WERI-Rb-1 (cell line): ENCODE measurements around the gene CXCR6.
A peak's percentile ranks its signal among the peaks of the same experiment; 100 is the strongest.

Experiments
- DNase-seq: peaks from one replicate; pipeline ENCODE4 v3.0.0-alpha.2; 2020
- H3K27ac ChIP-seq: fragments of 250-450 bp; sonication (Bioruptor Pico); 2 replicates; pipeline ENCODE4 v1.5.1; 2020; ENCODE audit warnings: mild to moderate bottlenecking, moderate library complexity
- H3K27me3 ChIP-seq: fragments of 250-450 bp; sonication (Bioruptor Pico); 2 replicates; pipeline ENCODE4 v1.5.1; 2021; ENCODE audit warnings: mild to moderate bottlenecking, low read depth, moderate library complexity; ENCODE audit not compliant: insufficient read depth, severe bottlenecking
- H3K36me3 ChIP-seq: fragments of 250-450 bp; sonication (Bioruptor Pico); 2 replicates; pipeline ENCODE4 v1.5.1; 2020; ENCODE audit warnings: mild to moderate bottlenecking, moderate library complexity
- H3K4me3 ChIP-seq: 2 replicates; pipeline ENCODE4 v1.5.1; 2011; ENCODE audit warnings: low read depth, mild to moderate bottlenecking, control low read depth, low read length
- H3K9me3 ChIP-seq: fragments of 250-450 bp; sonication (Bioruptor Pico); 2 replicates; pipeline ENCODE4 v1.5.1; 2021; ENCODE audit warnings: mild to moderate bottlenecking, moderate library complexity; ENCODE audit not compliant: severe bottlenecking
- TF ChIP-seq, protein P1 (sequence below): IDR thresholded peaks from 2 replicates; pipeline ENCODE4 v1.5.1; 2011; ENCODE audit warnings: low read depth, mild to moderate bottlenecking, control low read depth, inconsistent platforms, low read length

The CXCR6 gene

DNA sequence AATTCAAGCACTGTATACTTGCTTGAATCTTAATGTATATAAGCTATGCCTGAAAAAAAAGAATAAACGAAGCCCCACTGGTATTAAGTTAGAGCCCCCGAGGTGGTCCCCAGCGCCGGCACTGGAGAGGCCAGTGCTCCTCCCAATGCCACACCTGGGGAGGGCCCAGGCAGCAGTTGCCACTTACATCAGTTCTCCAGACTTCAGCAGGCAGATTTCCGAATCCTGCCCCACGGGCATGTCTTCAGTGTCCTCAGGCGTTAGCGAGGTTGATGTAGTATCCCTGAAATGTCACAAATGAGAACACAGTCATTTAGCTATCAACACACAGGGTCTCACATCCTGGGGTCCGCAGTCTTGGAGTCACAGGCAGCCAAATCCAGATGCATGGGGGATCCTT is 7.0 kb upstream of the CXCR6 start:
- H3K4me3 ChIP-seq = no peak overlapping the region
- no peak overlapping the region for H3K27ac ChIP-seq
- H3K36me3 ChIP-seq = peaks cover 78% of the 10 kb centered on the region

DNA sequence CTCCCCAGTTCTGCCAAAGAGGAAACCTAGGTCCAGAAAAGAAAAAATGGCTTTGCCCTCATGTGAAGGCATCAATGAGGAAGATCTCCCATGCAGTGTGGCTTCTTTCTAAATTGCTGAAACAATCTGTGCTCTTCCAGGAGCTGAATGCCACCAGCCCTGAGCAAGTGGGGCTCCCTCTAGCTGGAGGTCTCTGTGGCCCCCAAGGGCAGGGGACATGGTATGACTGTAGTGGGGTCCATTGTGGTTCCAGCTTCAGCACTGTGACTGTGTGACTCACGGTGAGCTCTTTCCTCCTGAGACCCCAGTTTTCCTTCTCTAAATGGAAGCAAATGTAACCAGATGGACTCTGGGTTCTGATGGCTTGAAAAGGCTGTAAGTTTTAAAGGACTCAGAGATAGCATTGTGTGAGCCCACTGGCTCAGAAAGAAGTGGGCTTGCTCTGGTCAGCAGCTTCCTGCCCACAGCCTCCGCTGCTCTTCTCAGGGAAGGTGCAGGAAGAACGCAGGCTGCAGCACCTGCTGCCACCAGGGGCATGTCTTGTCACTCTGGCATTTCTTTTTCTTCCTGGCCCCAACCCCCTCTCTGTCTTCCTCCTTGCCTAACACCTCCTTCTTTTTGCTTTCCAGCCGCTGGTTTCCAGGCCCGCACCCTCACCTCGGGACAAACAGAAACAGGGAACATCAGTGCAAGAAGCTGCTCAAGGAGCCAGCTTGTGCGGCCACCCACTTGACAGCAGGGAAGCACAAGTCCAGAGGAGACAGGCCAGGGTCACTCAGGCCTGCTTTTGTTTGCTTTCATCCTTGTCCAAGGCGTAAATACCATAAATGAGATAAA is 5.8 kb upstream of the CXCR6 start:
- no peaks in the 10 kb centered on the region for H3K27me3 ChIP-seq
- DNase-seq = no peak
- no peak overlapping the region for H3K27ac ChIP-seq
- TF ChIP-seq, protein P1, sequence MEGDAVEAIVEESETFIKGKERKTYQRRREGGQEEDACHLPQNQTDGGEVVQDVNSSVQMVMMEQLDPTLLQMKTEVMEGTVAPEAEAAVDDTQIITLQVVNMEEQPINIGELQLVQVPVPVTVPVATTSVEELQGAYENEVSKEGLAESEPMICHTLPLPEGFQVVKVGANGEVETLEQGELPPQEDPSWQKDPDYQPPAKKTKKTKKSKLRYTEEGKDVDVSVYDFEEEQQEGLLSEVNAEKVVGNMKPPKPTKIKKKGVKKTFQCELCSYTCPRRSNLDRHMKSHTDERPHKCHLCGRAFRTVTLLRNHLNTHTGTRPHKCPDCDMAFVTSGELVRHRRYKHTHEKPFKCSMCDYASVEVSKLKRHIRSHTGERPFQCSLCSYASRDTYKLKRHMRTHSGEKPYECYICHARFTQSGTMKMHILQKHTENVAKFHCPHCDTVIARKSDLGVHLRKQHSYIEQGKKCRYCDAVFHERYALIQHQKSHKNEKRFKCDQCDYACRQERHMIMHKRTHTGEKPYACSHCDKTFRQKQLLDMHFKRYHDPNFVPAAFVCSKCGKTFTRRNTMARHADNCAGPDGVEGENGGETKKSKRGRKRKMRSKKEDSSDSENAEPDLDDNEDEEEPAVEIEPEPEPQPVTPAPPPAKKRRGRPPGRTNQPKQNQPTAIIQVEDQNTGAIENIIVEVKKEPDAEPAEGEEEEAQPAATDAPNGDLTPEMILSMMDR = no peak
- H3K4me3 ChIP-seq = no peak overlapping the region
- peaks cover 67% of the 10 kb centered on the region for H3K36me3 ChIP-seq
- no peaks in the 10 kb centered on the region for H3K9me3 ChIP-seq

More for the DNA sequence above, 7.0 kb upstream of the CXCR6 start:
- Histone ChIP-seq H3K27me3 (no peaks in the 10 kb centered on the region), H3K9me3 (no peaks in the 10 kb centered on the region)
- DNase-seq = no peak
- TF ChIP-seq, protein P1 = no peak

DNA sequence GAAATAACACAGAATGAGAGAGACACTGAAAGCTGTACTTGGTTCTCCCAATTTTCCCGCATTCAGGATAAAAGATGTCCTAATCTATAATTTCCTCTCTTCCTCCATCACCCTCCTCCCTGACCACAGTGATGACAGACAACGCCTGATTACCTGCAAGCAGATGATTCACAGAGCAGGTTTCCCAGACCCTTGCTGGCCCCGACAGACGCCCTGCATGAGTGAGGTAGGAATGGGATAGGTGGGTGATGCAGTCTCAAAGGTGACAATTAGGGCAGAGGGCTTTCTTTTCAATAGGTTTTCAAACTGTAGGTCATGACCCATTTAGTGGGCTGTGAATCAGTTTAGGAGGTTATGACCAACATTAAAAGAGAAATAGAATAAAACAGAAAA is 5.2 kb upstream of the CXCR6 start:
- no peaks in the 10 kb centered on the region for H3K27me3 ChIP-seq
- H3K9me3 ChIP-seq = no peaks in the 10 kb centered on the region
- H3K4me3 ChIP-seq = no peak overlapping the region
- no peak for DNase-seq
- peaks cover 67% of the 10 kb centered on the region for H3K36me3 ChIP-seq
- TF ChIP-seq, protein P1 = no peak
- no peak overlapping the region for H3K27ac ChIP-seq

DNA sequence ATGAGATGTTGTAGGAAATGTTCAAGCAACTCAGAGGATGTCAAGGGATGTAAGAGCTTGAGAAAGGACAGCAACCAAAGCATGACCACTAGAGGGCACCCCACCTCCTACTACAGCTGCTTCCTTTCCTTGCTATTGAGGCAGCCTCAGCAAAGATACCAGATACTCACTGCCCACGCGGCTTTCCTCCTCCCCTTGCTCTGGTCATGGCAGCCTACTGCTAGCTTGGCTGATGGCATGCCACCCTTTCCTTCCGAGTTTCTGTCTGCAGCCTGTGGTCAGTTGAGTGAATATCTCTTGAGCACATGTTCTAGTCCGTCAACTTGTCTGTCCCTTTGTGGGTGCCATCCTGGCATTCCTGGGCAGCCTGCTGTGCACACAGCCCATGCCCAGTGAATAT is 4.4 kb upstream of the CXCR6 start:
- Histone ChIP-seq H3K9me3 (no peaks in the 10 kb centered on the region), H3K27ac (peak overlapping the region; percentile 64), H3K27me3 (no peaks in the 10 kb centered on the region), H3K4me3 (no peak overlapping the region), H3K36me3 (peaks cover 61% of the 10 kb centered on the region)
- peak; percentile 86 for DNase-seq
- TF ChIP-seq, protein P1 = peak; percentile 97

DNA sequence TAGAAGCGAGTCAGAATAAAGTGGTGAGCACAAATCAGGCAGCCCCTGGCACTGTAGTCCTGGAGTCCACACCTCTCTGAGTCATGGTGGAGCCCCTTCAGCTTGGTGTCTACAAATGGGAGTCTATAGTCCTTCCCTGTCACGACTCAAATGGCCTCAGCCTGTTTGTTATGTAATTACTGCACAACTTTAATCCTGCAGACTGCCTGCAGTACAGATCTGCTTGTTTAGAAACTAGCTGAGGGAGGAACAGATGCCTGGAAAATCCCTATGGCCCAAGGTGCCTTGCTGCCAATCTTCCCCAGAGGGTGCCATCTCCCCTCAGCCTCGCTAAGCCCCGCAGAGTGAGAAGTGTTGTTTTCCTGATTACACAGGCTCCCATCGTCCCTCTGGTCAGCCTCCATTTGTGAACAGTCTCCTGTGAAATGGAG is 3.9 kb upstream of the CXCR6 start:
- no peak overlapping the region for H3K4me3 ChIP-seq
- no peaks in the 10 kb centered on the region for H3K27me3 ChIP-seq
- peak; percentile 79 for DNase-seq
- TF ChIP-seq, protein P1 = peak; percentile 50
- peaks cover 56% of the 10 kb centered on the region for H3K36me3 ChIP-seq
- H3K27ac ChIP-seq = peak overlapping the region; percentile 64
- H3K9me3 ChIP-seq = no peaks in the 10 kb centered on the region
